Lower lobe of right lung (tissue), 2 donors: ENCODE data around the gene SLC29A1. TPM values are rescaled to one million over a fixed set of nuclear protein-coding genes. Genes with fewer than 3 reads are reported as not detected.

Experiments used
- ATAC-seq, 2 donors: fragments of 200-7000 bp; cut with Tn5 transposase; one replicate each; pipeline ENCODE4 v1.9.1; 2020 to 2022; ENCODE audit warnings: mild to moderate bottlenecking in 2 of 2, moderate library complexity in 2 of 2
- DNase-seq: peaks from one replicate; pipeline ENCODE4 v3.0.0-alpha.2; 2020
- H3K27ac ChIP-seq: fragments of 200-600 bp; one replicate; pipeline ENCODE4 v1.8.0; 2022
- H3K27me3 ChIP-seq: fragments of 200-600 bp; one replicate; pipeline ENCODE4 v1.8.0; 2022; ENCODE audit warnings: low read depth
- H3K36me3 ChIP-seq: fragments of 200-600 bp; one replicate; pipeline ENCODE4 v1.8.0; 2022; ENCODE audit warnings: mild to moderate bottlenecking
- H3K4me1 ChIP-seq: fragments of 200-600 bp; one replicate; pipeline ENCODE4 v1.8.0; 2022
- H3K4me3 ChIP-seq: fragments of 200-600 bp; one replicate; pipeline ENCODE4 v1.8.0; 2022; ENCODE audit warnings: mild to moderate bottlenecking
- H3K9me3 ChIP-seq: fragments of 200-600 bp; one replicate; pipeline ENCODE4 v1.8.0; 2022
- CTCF ChIP-seq: fragments of 200-600 bp; IDR thresholded peaks from one replicate; pipeline ENCODE4 v1.8.0; 2022; ENCODE audit warnings: antibody characterized with exemption, mild to moderate bottlenecking
- intact Hi-C: fragments of 100-400 bp; cut with DNase I; formaldehyde crosslinking; loops from one replicate; pipeline ENCODE4 v1.11.0; 2022
- total RNA-seq: library from RNA; stranded (reverse); fragmentation: NEBNext Ultra II Directional; extraction: Animal tissue kit (Norgen Biotek cat#: 25700); gene quantifications from one replicate; pipeline ENCODE4 v1.2.1, GENCODE V29; 2021
- donor health status: DM: no; HTN: yes; CAD: no; lungs with severe emphysema.

The SLC29A1 gene
- total RNA-seq, 1 donor from 2014 or later: 36.2 TPM

DNA sequence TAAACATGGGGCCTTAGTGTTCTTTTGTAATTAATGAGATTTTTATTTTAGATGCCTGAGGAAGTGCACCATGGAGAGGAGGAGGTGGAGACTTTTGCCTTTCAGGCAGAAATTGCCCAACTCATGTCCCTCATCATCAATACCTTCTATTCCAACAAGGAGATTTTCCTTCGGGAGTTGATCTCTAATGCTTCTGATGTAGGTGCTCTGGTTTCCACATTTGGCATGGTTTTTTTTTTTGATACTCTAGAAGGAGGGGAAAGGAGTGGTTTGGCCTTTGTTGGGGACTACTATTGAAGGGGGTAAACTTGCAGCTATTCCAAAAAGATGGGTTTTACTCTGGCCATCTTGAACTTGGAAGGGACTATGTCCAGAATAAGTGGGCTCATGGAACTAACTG lies 25.2 kb downstream of the SLC29A1 start:
- Histone ChIP-seq H3K9me3 (no peaks in the 10 kb centered on the region), H3K36me3 (peaks cover 53% of the 10 kb centered on the region), H3K27ac (no peak overlapping the region), H3K4me1 (peaks cover 41% of the 10 kb centered on the region), H3K27me3 (no peaks in the 10 kb centered on the region), H3K4me3 (peak overlapping the region; percentile 98)
- DNase-seq (no peak), ATAC-seq (no peak)
- no peak for TF ChIP-seq CTCF
- intact Hi-C loops: no loop called here

DNA sequence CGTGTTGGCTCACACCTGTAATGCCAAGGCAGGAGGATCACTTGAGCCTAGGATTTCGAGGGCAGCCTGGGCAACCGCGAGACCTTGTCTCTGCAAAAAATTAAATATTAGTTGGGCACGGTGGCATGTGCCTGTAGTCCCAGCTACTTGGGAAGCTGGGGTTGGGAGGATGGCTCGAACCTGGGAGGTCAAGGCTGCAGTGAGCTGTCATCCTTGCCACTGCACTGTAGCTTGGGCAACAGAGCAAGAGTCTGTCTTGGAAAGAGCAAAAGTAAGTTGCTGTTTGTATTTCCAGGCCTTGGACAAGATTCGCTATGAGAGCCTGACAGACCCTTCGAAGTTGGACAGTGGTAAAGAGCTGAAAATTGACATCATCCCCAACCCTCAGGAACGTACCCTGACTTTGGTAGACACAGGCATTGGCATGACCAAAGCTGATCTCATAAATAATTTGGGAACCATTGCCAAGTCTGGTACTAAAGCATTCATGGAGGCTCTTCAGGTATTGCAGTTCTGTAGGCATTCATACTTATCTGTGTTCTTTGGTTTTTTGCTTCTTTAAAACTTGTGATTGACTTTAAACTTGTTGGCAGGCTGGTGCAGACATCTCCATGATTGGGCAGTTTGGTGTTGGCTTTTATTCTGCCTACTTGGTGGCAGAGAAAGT lies 25.8 kb downstream of the SLC29A1 start:
- H3K4me3 ChIP-seq: peak overlapping the region; percentile 98

GRCh38 chr6:44250067-44250717 lies 26.8 kb downstream of the SLC29A1 start:
- Histone ChIP-seq H3K27ac (no peak overlapping the region), H3K27me3 (no peaks in the 10 kb centered on the region)
- intact Hi-C loops: no loop called here

More for the DNA sequence above, 25.8 kb downstream of the SLC29A1 start:
- no peak for ATAC-seq
- H3K36me3 ChIP-seq: peaks cover 59% of the 10 kb centered on the region
- H3K27ac ChIP-seq: no peak overlapping the region
- TF ChIP-seq CTCF: no peak
- peaks cover 48% of the 10 kb centered on the region for H3K4me1 ChIP-seq
- DNase-seq: no peak
- H3K9me3 ChIP-seq: no peaks in the 10 kb centered on the region
- H3K27me3 ChIP-seq: no peaks in the 10 kb centered on the region
- intact Hi-C loops: no loop called here

DNA sequence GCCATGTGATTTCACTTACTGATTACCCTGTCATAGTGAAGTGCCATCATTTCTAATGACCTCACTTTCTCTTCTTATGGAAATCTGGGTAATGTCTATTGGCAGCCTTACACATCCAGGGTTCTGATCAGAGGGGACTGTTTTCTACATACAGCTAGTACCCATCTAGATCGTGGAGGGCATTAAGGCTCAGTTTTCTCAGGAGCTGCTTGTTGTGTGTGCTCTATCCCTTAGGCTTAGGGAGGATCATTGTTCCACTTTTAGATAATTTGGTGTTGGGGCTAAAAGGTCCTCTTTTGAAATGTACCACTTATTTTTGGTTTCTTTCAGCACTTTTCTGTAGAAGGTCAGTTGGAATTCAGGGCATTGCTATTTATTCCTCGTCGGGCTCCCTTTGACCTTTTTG lies 27.3 kb downstream of the SLC29A1 start:
- peaks cover 48% of the 10 kb centered on the region for H3K4me1 ChIP-seq
- H3K27me3 ChIP-seq: no peaks in the 10 kb centered on the region
- H3K4me3 ChIP-seq: no peak overlapping the region
- intact Hi-C loops: no loop called here
- TF ChIP-seq CTCF: no peak
- peaks cover 74% of the 10 kb centered on the region for H3K36me3 ChIP-seq
- DNase-seq (no peak), ATAC-seq (no peak)
- no peak overlapping the region for H3K27ac ChIP-seq
- no peaks in the 10 kb centered on the region for H3K9me3 ChIP-seq

More at GRCh38 chr6:44250067-44250717, 26.8 kb downstream of the SLC29A1 start:
- TF ChIP-seq CTCF: no peak
- Histone ChIP-seq H3K4me1 (peaks cover 49% of the 10 kb centered on the region), H3K4me3 (no peak overlapping the region), H3K9me3 (no peaks in the 10 kb centered on the region), H3K36me3 (peaks cover 69% of the 10 kb centered on the region)
- ATAC-seq (no peak), DNase-seq (no peak)

GRCh38 chr6:44251576-44252524 lies 28.5 kb downstream of the SLC29A1 start:
- Histone ChIP-seq H3K4me3 (no peak overlapping the region), H3K9me3 (no peaks in the 10 kb centered on the region), H3K27ac (no peak overlapping the region), H3K36me3 (peaks cover 75% of the 10 kb centered on the region), H3K27me3 (no peaks in the 10 kb centered on the region), H3K4me1 (peaks cover 57% of the 10 kb centered on the region)
- TF ChIP-seq CTCF: no peak
- DNase-seq: no peak
- intact Hi-C loops: no loop called here
- no peak for ATAC-seq
